Neural progenitor cell (in vitro differentiated cells): ENCODE data around the gene MAGI2.

ENCODE experiments used
- CTCF ChIP-seq: fragments of 200-600 bp; sonication (generic); IDR thresholded peaks from 2 replicates; pipeline ENCODE4 v1.5.1; 2017; ENCODE audit warnings: antibody characterized with exemption, mild to moderate bottlenecking
- EZH2 ChIP-seq: fragments of 200-600 bp; sonication (generic); IDR thresholded peaks from 2 replicates; pipeline ENCODE4 v1.6.1; 2017; ENCODE audit warnings: antibody characterized with exemption, mild to moderate bottlenecking, moderate library complexity
- EZH2phosphoT487 ChIP-seq: fragments of 200-600 bp; sonication (generic); IDR thresholded peaks from 2 replicates; pipeline ENCODE4 v1.6.1; 2017; ENCODE audit warnings: antibody characterized with exemption

GRCh38 chr7:78720066-78720465, 733.4 kb downstream of the MAGI2 start:
- TF ChIP-seq EZH2: no peak
- TF ChIP-seq CTCF: no peak
- no peak for TF ChIP-seq EZH2phosphoT487
